GM12873 (cell line): ENCODE data around the gene MBD4.

Experiments
- TF ChIP-seq, protein P1 (sequence below): IDR thresholded peaks from 2 replicates; pipeline ENCODE4 v1.5.1; 2012; ENCODE audit warnings: low read depth, mild to moderate bottlenecking, moderate library complexity, low read length, control low read depth; ENCODE audit not compliant: insufficient read depth; ENCODE audit errors: missing control alignments

The MBD4 gene

DNA sequence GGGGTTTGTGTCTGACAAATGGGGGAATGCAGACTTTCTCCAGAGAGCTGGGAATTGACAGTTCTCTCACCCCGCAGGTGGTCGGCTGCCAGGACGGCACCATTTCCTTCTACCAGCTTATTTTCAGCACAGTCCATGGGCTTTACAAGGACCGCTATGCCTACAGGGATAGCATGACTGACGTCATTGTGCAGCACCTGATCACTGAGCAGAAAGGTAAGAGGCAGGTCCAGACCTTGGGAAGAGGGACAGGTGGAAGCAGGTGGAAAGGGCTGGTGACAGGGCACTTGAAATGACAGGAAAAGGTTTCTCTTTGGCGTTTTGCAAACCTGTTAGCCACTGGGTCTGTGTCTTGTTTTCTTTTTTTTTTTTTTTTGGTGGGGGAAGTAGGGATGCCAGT, 36.8 kb upstream of the MBD4 start:
- TF ChIP-seq, protein P1, sequence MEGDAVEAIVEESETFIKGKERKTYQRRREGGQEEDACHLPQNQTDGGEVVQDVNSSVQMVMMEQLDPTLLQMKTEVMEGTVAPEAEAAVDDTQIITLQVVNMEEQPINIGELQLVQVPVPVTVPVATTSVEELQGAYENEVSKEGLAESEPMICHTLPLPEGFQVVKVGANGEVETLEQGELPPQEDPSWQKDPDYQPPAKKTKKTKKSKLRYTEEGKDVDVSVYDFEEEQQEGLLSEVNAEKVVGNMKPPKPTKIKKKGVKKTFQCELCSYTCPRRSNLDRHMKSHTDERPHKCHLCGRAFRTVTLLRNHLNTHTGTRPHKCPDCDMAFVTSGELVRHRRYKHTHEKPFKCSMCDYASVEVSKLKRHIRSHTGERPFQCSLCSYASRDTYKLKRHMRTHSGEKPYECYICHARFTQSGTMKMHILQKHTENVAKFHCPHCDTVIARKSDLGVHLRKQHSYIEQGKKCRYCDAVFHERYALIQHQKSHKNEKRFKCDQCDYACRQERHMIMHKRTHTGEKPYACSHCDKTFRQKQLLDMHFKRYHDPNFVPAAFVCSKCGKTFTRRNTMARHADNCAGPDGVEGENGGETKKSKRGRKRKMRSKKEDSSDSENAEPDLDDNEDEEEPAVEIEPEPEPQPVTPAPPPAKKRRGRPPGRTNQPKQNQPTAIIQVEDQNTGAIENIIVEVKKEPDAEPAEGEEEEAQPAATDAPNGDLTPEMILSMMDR: no peak

DNA sequence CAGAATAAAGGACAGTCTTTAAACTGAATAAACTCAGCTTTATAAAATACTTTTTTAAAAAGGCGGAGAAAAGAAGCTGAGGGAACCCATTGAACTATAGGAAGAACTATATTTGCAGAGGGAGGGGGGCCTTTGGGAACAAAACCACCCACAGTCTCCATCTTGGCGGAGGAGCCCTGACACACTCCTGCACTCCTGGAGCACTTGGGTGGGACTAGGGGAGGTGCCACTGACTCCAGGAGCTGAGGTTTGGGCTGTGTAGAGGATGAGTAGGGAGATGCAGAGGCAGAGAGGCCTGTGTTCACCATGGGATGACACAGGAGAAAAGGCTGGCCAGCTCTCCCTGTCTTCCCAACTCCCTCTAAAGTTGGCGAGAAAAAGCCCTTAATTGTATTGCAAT, 36.1 kb upstream of the MBD4 start:
- TF ChIP-seq, protein P1: no peak

DNA sequence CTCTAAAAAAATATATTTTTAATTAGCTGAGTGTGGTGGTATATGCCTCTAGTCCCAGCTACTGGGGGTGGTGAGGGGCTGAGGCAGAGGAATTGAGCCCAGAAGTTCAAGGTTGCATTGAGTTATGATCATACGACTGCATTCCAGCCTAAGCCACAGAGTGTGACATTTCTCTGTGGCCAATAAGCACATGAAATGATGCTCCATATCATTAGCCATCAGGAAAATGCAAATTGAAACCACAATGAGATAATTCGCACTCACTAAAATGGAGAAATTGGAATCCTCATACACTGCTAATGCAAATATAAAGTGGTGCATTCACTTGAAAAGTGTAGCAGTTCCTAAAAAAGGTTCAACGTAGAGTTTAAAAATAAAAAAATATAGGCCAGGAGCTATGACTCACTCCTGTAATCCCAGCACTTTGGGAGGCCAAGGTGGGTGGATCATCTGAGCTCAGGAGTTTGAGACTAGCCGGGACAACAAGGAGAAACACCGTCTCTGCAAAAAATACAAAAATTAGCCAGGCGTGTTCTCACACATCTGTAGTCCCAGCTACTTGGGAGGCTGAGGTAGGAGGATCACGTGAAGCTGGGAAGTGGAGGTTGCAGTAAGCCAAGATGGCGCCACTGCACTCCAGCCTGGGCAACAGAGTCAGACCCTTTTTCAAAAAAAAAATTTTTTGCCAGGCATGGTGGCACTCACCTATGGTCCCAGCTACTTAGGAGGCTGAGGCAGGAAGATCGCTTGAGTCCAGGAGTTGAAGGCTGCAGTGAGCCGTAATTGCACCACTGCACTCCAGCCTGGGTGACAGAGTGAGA, 35.4 kb upstream of the MBD4 start:
- TF ChIP-seq, protein P1: no peak

DNA sequence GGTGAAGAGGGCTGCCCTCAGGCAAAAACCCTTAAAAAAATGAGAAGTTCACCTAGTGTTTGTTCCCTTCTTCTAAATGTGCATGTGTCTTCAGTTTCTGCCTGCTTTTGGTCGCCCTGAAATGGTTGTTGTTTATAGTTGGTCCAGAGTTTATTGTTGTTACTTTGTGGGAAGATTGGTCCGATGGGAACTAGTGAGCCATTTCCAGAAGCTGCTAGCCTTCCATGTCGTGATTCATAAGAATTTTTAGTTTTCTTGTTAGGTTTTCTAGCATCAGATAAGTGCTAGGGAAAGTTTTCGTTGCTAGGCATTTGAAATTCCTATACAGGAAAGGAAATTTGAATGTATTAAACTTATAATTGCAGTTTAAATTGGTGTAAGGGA, 34.0 kb upstream of the MBD4 start:
- TF ChIP-seq, protein P1: no peak

DNA sequence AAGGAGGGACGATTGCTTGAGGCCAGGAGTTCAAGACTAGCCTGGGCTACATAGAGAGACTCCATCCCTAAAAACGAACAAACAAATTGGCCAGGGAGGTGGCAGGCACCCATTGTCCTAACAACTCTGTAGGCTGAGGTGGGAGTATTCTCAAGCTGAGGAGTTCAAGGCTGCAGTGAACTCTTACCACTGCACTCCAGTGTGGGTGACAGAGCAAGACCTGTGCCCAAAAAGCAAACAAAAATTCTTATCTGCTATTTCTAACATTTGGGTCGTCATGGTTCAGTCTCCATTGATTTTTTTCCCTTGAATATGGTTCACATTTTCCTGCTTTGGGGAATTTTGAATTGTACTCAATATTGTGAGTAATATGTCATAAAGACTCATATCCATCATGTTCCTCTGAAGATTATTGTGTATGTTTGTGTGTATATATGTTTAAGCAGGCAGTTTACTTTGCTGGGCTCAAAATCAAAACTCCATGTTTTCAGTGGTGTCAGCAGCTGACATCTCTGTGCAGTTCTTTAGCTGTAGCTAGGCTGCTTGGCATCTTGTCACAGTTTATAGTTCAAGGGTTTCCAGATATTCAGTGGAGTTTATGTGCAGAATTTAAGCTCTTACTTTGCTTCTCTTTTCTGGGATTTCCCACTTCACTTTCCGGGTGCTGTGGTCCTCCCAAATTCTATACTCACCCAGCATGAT, 33.5 kb upstream of the MBD4 start:
- TF ChIP-seq, protein P1: no peak

DNA sequence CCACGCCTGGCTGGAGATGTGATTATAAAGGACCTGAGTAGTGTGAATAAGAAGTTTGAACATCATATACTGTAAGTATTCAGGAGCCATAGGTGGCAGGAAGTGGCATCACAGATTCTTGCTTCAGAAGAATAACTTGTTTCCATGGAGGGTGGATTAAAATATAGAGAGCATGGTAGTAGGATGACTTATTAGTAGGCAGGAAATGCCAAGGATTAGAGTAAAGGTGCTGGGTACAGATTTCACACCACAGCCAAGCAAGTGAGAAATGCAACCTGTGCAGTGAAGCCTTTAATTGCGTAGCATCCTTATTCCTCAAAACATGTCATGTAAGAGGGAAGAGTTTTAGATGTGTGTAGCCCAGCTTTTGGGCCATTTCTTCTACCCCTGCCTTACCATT, 31.1 kb upstream of the MBD4 start:
- TF ChIP-seq, protein P1: no peak

DNA sequence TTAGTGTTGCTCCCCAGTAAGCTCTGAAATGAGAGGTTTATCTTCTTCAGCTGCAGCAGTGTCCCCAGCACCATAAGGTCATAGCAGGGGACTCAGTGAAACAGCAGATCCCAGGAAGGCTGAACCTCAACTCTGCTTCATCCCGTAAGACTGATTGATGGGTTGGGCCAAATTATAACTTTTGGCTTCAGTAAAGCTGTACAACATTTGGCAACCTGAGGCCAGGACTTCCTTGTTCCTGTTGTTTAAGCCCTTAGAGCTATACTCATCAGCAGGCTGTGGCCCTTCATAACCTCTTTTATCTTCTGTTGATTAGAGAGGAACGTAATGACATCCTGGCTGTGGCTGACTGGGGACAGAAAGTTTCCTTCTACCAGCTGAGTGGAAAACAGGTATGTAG, 29.3 kb upstream of the MBD4 start:
- TF ChIP-seq, protein P1: no peak
